Renal pelvis (tissue), 4 donors: ENCODE results near the gene ICA1L. TPM values are rescaled to one million over a fixed set of nuclear protein-coding genes. Genes with fewer than 3 reads are reported as not detected.
A peak's percentile ranks its signal among the peaks of the same experiment; 100 is the strongest.
"Not testable (repeated sequence)": the region's sequence is repeated elsewhere in the genome, so short reads cannot be mapped to it uniquely, and the experiment has no call there.

Experiments used
- DNase-seq: peaks from one replicate; pipeline ENCODE4 v3.0.0-alpha.2; 2013
- polyA plus RNA-seq, 3 donors: library from polyadenylated mRNA; unstranded; fragments of 120-200 nt; gene quantifications; one replicate each; pipeline ENCODE4 v1.2.1, GENCODE V29; 2013; ENCODE audit not compliant: insufficient read length in 3 of 3

ICA1L gene
- polyA plus RNA-seq, 3 donors = 10.8 to 21.1 (median 18.3) TPM

GRCh38 chr2:202849343-202849742, 22.2 kb downstream of the ICA1L start:
- DNase-seq = not testable (repeated sequence)

GRCh38 chr2:202848813-202849212, 22.8 kb downstream of the ICA1L start:
- no peak for DNase-seq

GRCh38 chr2:202847693-202848524, 23.7 kb downstream of the ICA1L start:
- no peak for DNase-seq

GRCh38 chr2:202844656-202845055, 26.9 kb downstream of the ICA1L start:
- peak; percentile 52 for DNase-seq

- DNase-seq = no peak
Observed at GRCh38 chr2:202842690-202843089, 28.9 kb downstream of the ICA1L start.

- DNase-seq = no peak
Observed at GRCh38 chr2:202841090-202841867, 30.3 kb downstream of the ICA1L start.

- DNase-seq = no peak
Observed at GRCh38 chr2:202831242-202832220, 40.0 kb downstream of the ICA1L start.

- DNase-seq = no peak
Observed at GRCh38 chr2:202824901-202825300, 46.7 kb downstream of the ICA1L start.

- DNase-seq = no peak
Observed at GRCh38 chr2:202822411-202822810, 49.2 kb downstream of the ICA1L start.

- no peak for DNase-seq
Observed at GRCh38 chr2:202821206-202822160, 50.1 kb downstream of the ICA1L start.

GRCh38 chr2:202818321-202818720, 53.2 kb downstream of the ICA1L start:
- no peak for DNase-seq

GRCh38 chr2:202817771-202818170, 53.8 kb downstream of the ICA1L start:
- no peak for DNase-seq

GRCh38 chr2:202815548-202816360, 55.8 kb downstream of the ICA1L start:
- DNase-seq = peak; percentile 62

- no peak for DNase-seq
Observed at GRCh38 chr2:202814226-202814625, 57.3 kb downstream of the ICA1L start.

GRCh38 chr2:202813387-202813786, 58.2 kb downstream of the ICA1L start:
- no peak for DNase-seq

- DNase-seq = no peak
Observed at GRCh38 chr2:202808754-202809153, 62.8 kb downstream of the ICA1L start.

- peak; percentile 47 for DNase-seq
Observed at GRCh38 chr2:202807431-202808138, 64.0 kb downstream of the ICA1L start.

GRCh38 chr2:202805911-202806310, 65.7 kb downstream of the ICA1L start:
- DNase-seq = not testable (repeated sequence)

- no peak for DNase-seq
Observed at GRCh38 chr2:202797944-202798343, 73.6 kb downstream of the ICA1L start.
